Colonic mucosa (tissue), 4 donors: ENCODE data around the gene SACM1L. TPM values are rescaled to one million over a fixed set of nuclear protein-coding genes. Genes with fewer than 3 reads are reported as not detected.

Source experiments
- DNase-seq: peaks from one replicate; pipeline ENCODE4 v3.0.0-alpha.2; 2020
- H3K27ac ChIP-seq: fragments of 200-600 bp; one replicate; pipeline ENCODE4 v1.8.0; 2021
- H3K27me3 ChIP-seq: fragments of 200-600 bp; one replicate; pipeline ENCODE4 v1.8.0; 2021
- H3K36me3 ChIP-seq: fragments of 200-600 bp; one replicate; pipeline ENCODE4 v1.8.0; 2021
- H3K4me1 ChIP-seq: fragments of 200-600 bp; one replicate; pipeline ENCODE4 v1.8.0; 2021; ENCODE audit warnings: mild to moderate bottlenecking
- H3K4me3 ChIP-seq: fragments of 200-600 bp; one replicate; pipeline ENCODE4 v1.8.0; 2021
- H3K9ac ChIP-seq, 2 donors: one replicate each; pipeline ENCODE4 v1.7.0; 2013; ENCODE audit warnings: control low read depth in 2 of 2, low read depth in 2 of 2, low read length in 2 of 2
- H3K9me3 ChIP-seq: fragments of 200-600 bp; one replicate; pipeline ENCODE4 v1.8.0; 2021
- intact Hi-C: fragments of 100-400 bp; cut with DNase I; formaldehyde crosslinking; loops from one replicate; pipeline ENCODE4 v1.14.1; 2022
- total RNA-seq, 2 donors: library from RNA; stranded (reverse); fragmentation: NEBNext Ultra II Directional in 1 of 2; extraction: Animal tissue kit (Norgen Biotek cat#: 25700) in 1 of 2; gene quantifications; one replicate each; pipeline ENCODE4 v1.2.1, GENCODE V29; 2021
- TF ChIP-seq, protein P1 (sequence below): fragments of 200-600 bp; IDR thresholded peaks from one replicate; pipeline ENCODE4 v1.8.0; 2022; ENCODE audit warnings: antibody characterized with exemption, mild to moderate bottlenecking
- donor health status: healthy.
- donor health status: DM: no; HTN: no; CAD: no.
- donor health status: DM: no; HTN: no; CAD: no.

SACM1L gene
- total RNA-seq, 2 donors from 2014 or later: 47.2 TPM

DNA sequence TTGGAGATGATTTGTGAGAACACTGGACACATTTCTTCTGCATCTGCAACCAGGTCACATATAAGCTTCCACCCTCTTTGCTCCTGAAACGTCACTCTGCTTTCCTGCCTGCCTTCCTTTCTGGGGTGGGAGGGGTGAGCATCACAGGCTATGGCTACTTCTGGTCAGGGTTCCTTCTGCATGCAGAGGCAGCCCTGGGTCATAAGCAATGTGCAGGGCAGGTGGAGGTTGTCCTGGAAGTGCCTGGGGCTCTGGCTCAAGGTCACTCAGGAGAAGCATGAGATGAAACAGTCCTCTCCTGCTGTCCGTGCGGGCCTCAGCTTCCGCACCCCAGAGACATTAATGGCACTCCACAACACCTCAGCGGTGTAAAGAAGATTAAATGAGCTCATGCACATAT is 92.1 kb downstream of the SACM1L start:
- Histone ChIP-seq H3K9me3 (no peaks in the 10 kb centered on the region), H3K4me1 (no peaks in the 10 kb centered on the region), H3K9ac (no peak overlapping the region), H3K27ac (no peak overlapping the region), H3K4me3 (no peak overlapping the region), H3K27me3 (no peaks in the 10 kb centered on the region), H3K36me3 (no peaks in the 10 kb centered on the region)
- TF ChIP-seq, protein P1, sequence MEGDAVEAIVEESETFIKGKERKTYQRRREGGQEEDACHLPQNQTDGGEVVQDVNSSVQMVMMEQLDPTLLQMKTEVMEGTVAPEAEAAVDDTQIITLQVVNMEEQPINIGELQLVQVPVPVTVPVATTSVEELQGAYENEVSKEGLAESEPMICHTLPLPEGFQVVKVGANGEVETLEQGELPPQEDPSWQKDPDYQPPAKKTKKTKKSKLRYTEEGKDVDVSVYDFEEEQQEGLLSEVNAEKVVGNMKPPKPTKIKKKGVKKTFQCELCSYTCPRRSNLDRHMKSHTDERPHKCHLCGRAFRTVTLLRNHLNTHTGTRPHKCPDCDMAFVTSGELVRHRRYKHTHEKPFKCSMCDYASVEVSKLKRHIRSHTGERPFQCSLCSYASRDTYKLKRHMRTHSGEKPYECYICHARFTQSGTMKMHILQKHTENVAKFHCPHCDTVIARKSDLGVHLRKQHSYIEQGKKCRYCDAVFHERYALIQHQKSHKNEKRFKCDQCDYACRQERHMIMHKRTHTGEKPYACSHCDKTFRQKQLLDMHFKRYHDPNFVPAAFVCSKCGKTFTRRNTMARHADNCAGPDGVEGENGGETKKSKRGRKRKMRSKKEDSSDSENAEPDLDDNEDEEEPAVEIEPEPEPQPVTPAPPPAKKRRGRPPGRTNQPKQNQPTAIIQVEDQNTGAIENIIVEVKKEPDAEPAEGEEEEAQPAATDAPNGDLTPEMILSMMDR: no peak
- intact Hi-C loops: no loop called here
- peak; percentile 6 for DNase-seq

DNA sequence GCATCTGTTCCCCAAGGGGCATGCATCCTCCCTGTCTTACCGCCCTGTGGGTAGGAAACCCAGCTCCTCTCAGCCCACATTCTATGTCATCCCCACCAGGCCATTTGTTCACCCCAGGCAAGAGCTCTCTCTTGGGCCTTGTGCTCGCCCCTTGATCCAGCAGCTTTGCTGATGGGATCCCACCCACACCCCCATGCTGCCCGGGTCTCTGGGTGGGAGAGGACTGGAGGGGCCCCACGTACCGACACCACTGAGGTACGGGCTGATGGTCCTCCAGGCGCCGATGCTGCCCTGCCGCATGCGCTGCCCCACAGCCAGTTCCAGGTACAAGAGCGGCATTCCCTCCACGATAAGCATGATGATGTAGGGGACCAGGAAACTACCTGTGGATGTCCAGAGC is 92.6 kb downstream of the SACM1L start:
- no peak overlapping the region for H3K9ac ChIP-seq
- H3K4me1 ChIP-seq: no peaks in the 10 kb centered on the region
- TF ChIP-seq, protein P1: no peak
- no peaks in the 10 kb centered on the region for H3K9me3 ChIP-seq
- H3K27ac ChIP-seq: no peak overlapping the region
- intact Hi-C loops: no loop called here
- no peak overlapping the region for H3K4me3 ChIP-seq
- no peaks in the 10 kb centered on the region for H3K36me3 ChIP-seq
- peak; percentile 11 for DNase-seq
- no peaks in the 10 kb centered on the region for H3K27me3 ChIP-seq

- Histone ChIP-seq H3K27me3 (no peaks in the 10 kb centered on the region), H3K4me3 (no peak overlapping the region), H3K9me3 (no peaks in the 10 kb centered on the region), H3K27ac (no peak overlapping the region), H3K4me1 (no peaks in the 10 kb centered on the region), H3K9ac (no peak overlapping the region), H3K36me3 (no peaks in the 10 kb centered on the region)
- TF ChIP-seq, protein P1: no peak
- intact Hi-C loops: no loop called here
- DNase-seq: no peak
These were observed 93.2 kb downstream of the SACM1L start for GRCh38 chr3:45782381-45782780.

- Histone ChIP-seq H3K4me1 (no peaks in the 10 kb centered on the region), H3K9ac (no peak overlapping the region), H3K36me3 (no peaks in the 10 kb centered on the region), H3K27ac (no peak overlapping the region), H3K9me3 (no peaks in the 10 kb centered on the region), H3K27me3 (no peaks in the 10 kb centered on the region), H3K4me3 (no peak overlapping the region)
- DNase-seq: peak; percentile 13
- intact Hi-C loops: no loop called here
- TF ChIP-seq, protein P1: no peak
These were observed 94.5 kb downstream of the SACM1L start for GRCh38 chr3:45783667-45784066.

DNA sequence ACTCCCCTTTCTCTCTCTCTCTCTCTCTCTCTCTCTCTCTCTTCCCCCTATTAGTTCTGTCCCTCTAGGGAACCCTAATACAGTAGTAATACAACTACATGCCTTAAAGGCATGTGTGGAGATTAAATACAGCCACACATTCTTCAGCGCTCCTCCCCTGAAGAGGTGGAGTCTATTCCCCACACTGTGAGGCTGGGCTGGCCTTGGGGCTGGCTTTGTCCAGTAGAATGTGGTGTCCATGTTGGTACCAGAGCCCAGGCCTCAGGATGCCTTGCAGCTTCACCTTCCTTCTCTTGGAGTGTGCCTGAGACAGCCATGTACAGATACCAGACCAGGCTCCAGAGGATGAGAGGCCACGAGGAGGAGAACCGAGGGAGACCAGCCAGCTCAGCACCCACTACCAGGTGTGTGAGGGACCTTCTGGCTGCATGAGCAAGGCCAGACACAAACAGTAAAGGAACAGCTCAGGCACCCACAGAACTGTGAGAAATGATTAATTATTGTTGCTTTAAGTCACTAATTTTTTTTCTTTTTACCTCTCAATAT is 96.5 kb downstream of the SACM1L start:
- H3K4me1 ChIP-seq: no peaks in the 10 kb centered on the region
- no peaks in the 10 kb centered on the region for H3K36me3 ChIP-seq
- no peak overlapping the region for H3K27ac ChIP-seq
- H3K27me3 ChIP-seq: no peaks in the 10 kb centered on the region
- H3K9me3 ChIP-seq: no peaks in the 10 kb centered on the region
- no peak overlapping the region for H3K9ac ChIP-seq
- intact Hi-C loops: no loop called here
- DNase-seq: peak; percentile 10
- TF ChIP-seq, protein P1: no peak
- no peak overlapping the region for H3K4me3 ChIP-seq
